Muscle layer of duodenum (tissue), 2 donors: Measurements from ENCODE around the gene CSGALNACT2.
"Not testable (repeated sequence)": the region's sequence is repeated elsewhere in the genome, so short reads cannot be mapped to it uniquely, and the experiment has no call there.

ENCODE experiments used
- H3K27ac ChIP-seq: one replicate; pipeline ENCODE4 v1.7.0; 2013; ENCODE audit warnings: mild to moderate bottlenecking, low read length
- H3K27me3 ChIP-seq: one replicate; pipeline ENCODE4 v1.7.0; 2013; ENCODE audit warnings: low read depth, mild to moderate bottlenecking, control low read depth, low read length
- H3K36me3 ChIP-seq, 2 donors: one replicate each; pipeline ENCODE4 v1.7.0; 2013; ENCODE audit warnings: low read length in 2 of 2, control low read depth in 1 of 2, mild to moderate bottlenecking in 1 of 2; ENCODE audit not compliant: insufficient read depth in 2 of 2, control insufficient read depth in 1 of 2
- H3K4me1 ChIP-seq, 2 donors: one replicate each; pipeline ENCODE4 v1.7.0; 2013; ENCODE audit warnings: low read length in 2 of 2, mild to moderate bottlenecking in 2 of 2, control low read depth in 1 of 2, moderate library complexity in 1 of 2; ENCODE audit not compliant: insufficient read depth in 2 of 2, control insufficient read depth in 1 of 2
- H3K4me3 ChIP-seq, 2 donors: one replicate each; pipeline ENCODE4 v1.7.0; 2013; ENCODE audit warnings: low read length in 2 of 2, low read depth in 1 of 2, mild to moderate bottlenecking in 1 of 2
- H3K9me3 ChIP-seq, 2 donors: one replicate each; pipeline ENCODE4 v1.7.0; 2013; ENCODE audit warnings: low read length in 2 of 2, control low read depth in 1 of 2, mild to moderate bottlenecking in 1 of 2; ENCODE audit not compliant: control insufficient read depth in 1 of 2
- donor health status: healthy.

CSGALNACT2 gene

DNA sequence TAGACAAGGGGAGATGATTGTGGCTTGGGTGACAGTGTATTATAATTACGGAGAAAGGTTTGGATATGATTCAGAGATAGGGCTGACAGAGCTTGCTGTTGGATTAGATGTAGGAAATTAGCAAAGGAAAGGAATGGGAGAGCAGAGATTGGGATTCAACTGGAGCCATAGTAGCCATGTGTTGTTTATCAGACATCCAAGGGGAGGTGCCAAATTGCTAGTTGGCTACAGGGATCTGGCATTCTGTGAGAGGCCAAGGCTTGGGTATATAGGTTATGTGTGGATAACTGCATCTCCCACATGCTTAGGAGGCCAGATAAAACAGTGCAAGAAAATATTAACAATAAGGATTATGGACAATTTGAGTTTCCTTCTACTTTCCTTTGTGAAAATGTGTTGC lies 34.9 kb downstream of the CSGALNACT2 start:
- no peaks in the 10 kb centered on the region for H3K27me3 ChIP-seq
- H3K36me3 ChIP-seq = peaks cover 25 to 56% of the 10 kb centered on the region in 2 donors
- no peak overlapping the region for H3K27ac ChIP-seq
- peaks cover 0 to 10% of the 10 kb centered on the region in 2 donors for H3K4me1 ChIP-seq
- H3K4me3 ChIP-seq = no peak overlapping the region
- H3K9me3 ChIP-seq = no peaks in the 10 kb centered on the region

DNA sequence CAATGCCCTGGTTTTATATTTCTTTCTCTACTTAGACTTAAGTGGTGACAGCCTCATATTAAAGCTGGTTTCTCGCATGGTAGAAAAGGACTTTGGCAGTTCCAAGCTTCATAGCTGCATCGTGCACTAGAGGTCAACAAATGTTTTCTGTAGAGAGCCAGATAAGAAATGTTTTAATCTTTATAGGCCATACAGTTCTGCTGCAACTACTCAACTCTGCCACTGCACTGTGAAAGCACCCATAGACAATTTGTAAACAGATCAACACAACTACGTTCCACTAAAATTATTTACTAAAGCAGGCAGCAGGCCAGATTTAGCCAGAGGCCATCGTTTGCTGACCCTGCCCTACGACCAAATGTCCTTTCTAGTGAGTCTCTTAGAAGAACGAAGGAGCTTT lies 36.7 kb downstream of the CSGALNACT2 start:
- Histone ChIP-seq H3K27ac (no peak overlapping the region), H3K27me3 (no peaks in the 10 kb centered on the region), H3K36me3 (peaks cover 30 to 55% of the 10 kb centered on the region in 2 donors), H3K4me3 (no peak overlapping the region), H3K4me1 (peaks cover 0 to 10% of the 10 kb centered on the region in 2 donors), H3K9me3 (no peaks in the 10 kb centered on the region)

DNA sequence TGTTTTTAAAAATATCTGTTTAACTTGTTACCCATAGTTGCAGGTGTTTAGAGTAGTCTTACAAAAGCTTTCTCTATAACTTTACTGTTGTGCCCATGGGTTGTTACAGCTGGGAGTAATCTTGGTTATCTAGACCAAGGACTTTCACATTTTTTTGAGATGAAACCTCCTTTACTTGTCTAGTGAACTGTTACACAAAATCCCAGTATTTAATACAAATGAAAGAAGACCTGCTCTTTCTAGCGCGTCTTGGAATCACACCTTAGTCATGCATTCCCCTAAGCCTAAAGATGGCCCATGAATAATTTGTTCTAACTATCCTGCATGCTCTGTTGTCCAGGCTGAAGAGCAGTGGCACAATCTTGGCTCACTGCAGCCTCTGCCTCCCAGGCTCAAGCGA lies 38.0 kb downstream of the CSGALNACT2 start:
- Histone ChIP-seq H3K4me1 (peaks cover 0 to 10% of the 10 kb centered on the region in 2 donors), H3K4me3 (no peak overlapping the region), H3K36me3 (peaks cover 39 to 66% of the 10 kb centered on the region in 2 donors), H3K27ac (no peak overlapping the region), H3K27me3 (no peaks in the 10 kb centered on the region), H3K9me3 (no peaks in the 10 kb centered on the region)

DNA sequence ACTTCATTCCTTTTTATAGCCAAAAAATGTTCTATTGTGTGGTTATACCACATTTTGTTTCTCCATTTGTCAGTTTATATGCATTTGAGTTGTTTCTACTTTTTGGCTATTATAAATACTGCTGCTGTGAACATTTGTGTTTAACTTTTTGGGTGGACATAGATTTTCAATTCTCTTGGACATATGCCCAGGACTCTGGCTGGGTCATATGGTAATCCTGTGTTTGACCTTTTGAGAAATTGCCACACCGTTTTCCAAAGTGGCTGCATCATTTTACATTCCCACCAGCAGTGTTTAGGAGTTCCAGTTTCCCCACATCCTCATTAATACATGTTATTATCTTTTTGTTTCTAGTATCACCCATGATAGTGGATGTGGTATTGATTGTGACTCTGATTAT lies 39.4 kb downstream of the CSGALNACT2 start:
- H3K27ac ChIP-seq = no peak overlapping the region
- no peaks in the 10 kb centered on the region for H3K27me3 ChIP-seq
- H3K9me3 ChIP-seq = no peaks in the 10 kb centered on the region
- H3K36me3 ChIP-seq = peaks cover 39 to 57% of the 10 kb centered on the region in 2 donors
- H3K4me1 ChIP-seq = peaks cover 0 to 3% of the 10 kb centered on the region in 2 donors
- no peak overlapping the region for H3K4me3 ChIP-seq

DNA sequence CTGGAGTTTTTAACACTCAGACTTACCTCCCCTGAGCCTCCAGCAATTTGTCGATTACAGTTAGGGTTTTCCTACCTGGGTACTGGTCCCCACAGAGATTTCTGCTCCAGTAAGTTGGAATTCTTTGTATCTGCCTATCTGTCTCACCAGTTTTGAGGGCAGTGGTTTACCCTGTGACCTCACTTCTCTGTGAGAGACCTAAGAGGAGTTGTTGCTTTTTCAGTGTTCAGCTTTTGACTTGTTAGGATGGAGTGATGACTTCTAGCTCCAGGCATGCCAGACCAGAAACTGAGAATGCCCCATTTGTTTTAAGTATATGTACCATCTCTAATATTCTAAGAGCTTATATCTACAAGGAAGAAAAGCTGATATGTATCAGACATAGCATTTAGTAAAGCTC lies 42.9 kb downstream of the CSGALNACT2 start:
- Histone ChIP-seq H3K36me3 (peaks cover 26 to 56% of the 10 kb centered on the region in 2 donors), H3K27me3 (no peaks in the 10 kb centered on the region), H3K27ac (no peak overlapping the region), H3K9me3 (no peaks in the 10 kb centered on the region), H3K4me1 (peaks cover 0 to 3% of the 10 kb centered on the region in 2 donors), H3K4me3 (no peak overlapping the region)

DNA sequence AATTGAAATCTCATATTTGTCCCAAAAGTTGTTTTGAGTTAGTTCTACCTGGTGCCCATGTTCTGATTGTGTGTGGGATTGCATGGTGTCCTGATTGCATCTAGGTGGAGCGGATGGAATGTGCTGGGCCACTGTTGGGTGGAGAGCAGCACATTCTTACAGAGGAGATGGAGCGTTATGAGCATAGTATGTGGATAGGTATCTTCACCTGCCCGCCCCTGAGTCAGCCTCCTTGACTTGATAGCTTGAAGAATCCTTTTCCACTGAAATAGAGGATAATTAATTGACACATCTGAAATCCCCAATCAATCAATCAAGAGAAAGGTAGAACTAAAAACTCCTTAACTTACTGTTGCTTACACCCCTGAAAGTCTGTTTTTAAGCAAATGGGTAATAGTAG lies 45.5 kb downstream of the CSGALNACT2 start:
- not testable (repeated sequence) for H3K9me3 ChIP-seq, H3K27ac ChIP-seq, H3K4me1 ChIP-seq, H3K27me3 ChIP-seq, H3K4me3 ChIP-seq
- H3K36me3 ChIP-seq = peaks cover 13 to 54% of the 10 kb centered on the region in 2 donors

DNA sequence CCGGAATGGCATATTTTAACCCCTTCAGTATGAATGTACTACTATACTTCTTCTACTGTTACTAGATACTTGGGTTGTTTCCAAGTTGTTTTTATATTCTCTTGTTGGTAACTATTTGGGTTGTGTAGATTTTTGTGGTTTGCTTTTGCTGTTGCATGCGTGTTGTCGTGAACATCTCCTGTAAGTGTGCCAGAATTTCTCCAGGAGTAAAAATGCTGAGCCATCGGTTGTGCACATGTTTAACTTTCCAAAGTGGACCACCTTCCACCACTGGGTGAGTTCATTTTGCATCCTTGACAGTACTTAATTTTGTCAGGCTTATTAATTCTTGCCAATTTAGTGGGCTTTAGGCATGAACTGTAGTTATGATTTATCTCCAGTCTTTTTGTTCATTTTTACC lies 47.9 kb downstream of the CSGALNACT2 start:
- no peaks in the 10 kb centered on the region for H3K9me3 ChIP-seq
- peaks cover under 1 to 41% of the 10 kb centered on the region in 2 donors for H3K36me3 ChIP-seq
- no peaks in the 10 kb centered on the region for H3K27me3 ChIP-seq
- no peak overlapping the region for H3K27ac ChIP-seq
- H3K4me3 ChIP-seq = no peak overlapping the region
- peaks cover 0 to 4% of the 10 kb centered on the region in 2 donors for H3K4me1 ChIP-seq

DNA sequence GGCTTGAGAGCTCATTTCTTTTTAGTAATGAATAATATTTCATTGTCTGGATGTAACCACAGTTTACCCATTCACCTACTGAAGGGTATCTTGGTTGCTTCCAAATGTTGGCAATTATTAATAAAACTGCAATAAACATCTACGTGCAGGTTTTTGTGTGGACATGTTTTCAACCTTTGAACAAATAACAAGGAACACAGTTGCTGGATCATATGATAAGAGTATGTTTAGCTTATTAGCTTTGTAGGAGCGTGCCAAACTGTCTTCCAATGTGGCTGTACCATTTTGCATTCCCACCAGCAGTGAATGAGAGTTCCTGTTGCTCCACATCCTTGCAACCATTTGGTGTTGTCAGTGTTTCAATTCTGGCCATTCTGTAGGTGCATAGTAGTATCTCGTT lies 49.0 kb downstream of the CSGALNACT2 start:
- no peaks in the 10 kb centered on the region for H3K9me3 ChIP-seq
- no peak overlapping the region for H3K4me3 ChIP-seq
- H3K27me3 ChIP-seq = no peaks in the 10 kb centered on the region
- peaks cover 0 to 4% of the 10 kb centered on the region in 2 donors for H3K4me1 ChIP-seq
- H3K27ac ChIP-seq = no peak overlapping the region
- H3K36me3 ChIP-seq = peaks cover 0 to 40% of the 10 kb centered on the region in 2 donors

DNA sequence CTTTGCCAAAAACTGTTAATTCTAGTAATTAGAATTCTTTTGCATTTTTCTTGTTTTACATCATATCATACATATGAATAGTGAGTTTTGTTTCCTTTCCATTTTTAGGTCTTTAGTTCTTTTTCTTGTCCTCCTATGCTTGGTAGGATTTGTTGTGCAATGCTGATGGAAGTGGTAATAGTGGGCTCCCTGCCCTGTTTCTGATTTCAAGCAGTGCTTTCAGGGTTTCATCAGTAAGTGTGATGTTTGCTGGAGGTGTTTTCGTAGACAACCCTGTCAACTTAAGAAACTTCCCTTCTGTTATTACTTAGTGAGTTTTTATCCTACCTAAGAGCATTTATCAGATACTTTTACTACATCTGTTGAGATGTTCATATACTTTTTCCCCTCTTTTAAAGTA lies 50.5 kb downstream of the CSGALNACT2 start:
- H3K36me3 ChIP-seq = peaks cover 0 to 31% of the 10 kb centered on the region in 2 donors
- no peak overlapping the region for H3K27ac ChIP-seq
- H3K27me3 ChIP-seq = no peaks in the 10 kb centered on the region
- no peaks in the 10 kb centered on the region for H3K9me3 ChIP-seq
- H3K4me1 ChIP-seq = peaks cover 0 to 4% of the 10 kb centered on the region in 2 donors
- no peak overlapping the region for H3K4me3 ChIP-seq

DNA sequence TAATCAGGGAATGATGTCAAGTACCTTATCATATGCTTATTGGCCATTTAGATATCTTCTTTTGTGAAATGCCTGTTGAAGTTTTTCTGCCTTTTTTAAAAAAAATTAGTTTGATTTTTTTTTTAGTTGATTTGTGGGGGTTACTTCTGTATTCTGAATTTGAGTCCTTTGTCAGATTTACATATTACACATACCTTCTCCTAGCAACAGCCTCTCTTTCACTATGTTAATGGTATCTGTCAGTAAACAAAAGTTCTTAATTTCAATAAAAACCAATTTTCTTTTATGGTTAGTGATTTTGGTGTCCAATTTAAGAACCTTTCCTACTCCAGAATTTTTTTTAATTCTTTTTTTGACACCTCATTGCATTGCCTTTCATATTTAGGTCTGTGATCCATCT lies 52.0 kb downstream of the CSGALNACT2 start:
- no peak overlapping the region for H3K27ac ChIP-seq
- peaks cover 0 to 4% of the 10 kb centered on the region in 2 donors for H3K4me1 ChIP-seq
- no peaks in the 10 kb centered on the region for H3K27me3 ChIP-seq
- no peaks in the 10 kb centered on the region for H3K9me3 ChIP-seq
- no peak overlapping the region for H3K4me3 ChIP-seq
- H3K36me3 ChIP-seq = peaks cover 0 to 25% of the 10 kb centered on the region in 2 donors

DNA sequence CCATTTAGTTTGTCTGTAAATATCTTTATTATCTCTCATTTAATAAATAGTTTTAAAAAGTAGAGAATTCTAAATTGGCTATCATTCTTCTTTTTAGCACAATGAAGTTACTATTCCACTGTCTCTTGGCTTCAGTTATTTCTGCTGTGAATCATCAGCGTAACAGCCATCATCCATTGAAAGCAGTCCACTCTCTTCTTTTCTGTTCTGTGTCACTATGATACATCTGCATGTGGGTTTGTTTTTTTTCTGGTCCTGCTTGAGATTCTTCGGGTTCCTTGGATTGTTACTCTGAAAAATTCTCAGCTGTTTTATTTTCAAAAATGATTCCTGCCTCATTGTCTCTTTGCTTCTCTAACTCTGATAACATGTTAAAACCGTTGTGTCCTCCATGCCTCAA lies 52.5 kb downstream of the CSGALNACT2 start:
- H3K27me3 ChIP-seq = no peaks in the 10 kb centered on the region
- H3K4me3 ChIP-seq = no peak overlapping the region
- H3K9me3 ChIP-seq = no peaks in the 10 kb centered on the region
- peaks cover 0 to 24% of the 10 kb centered on the region in 2 donors for H3K36me3 ChIP-seq
- no peak overlapping the region for H3K27ac ChIP-seq
- peaks cover 0 to 4% of the 10 kb centered on the region in 2 donors for H3K4me1 ChIP-seq

DNA sequence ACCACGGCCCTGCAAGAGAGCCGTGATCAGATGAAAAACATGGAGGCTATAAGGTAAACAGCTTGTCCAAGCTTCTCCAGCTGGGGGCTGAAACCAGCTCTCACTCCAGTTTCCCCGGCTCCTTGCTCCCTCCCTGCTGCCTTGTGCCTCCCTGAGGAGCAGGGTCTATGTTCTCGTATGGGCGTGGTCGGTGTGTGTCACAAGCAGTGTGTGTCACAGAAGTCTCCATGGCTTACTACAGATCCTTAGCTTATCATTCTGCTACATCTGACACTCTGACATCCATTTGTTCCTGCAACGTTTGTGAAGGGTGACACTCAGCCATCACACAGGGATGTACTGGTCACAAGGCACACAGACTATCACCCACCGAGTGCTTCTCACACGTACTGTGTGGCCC lies 54.6 kb downstream of the CSGALNACT2 start:
- peaks cover 0 to 3% of the 10 kb centered on the region in 2 donors for H3K36me3 ChIP-seq
- H3K27ac ChIP-seq = no peak overlapping the region
- no peaks in the 10 kb centered on the region for H3K9me3 ChIP-seq
- H3K4me1 ChIP-seq = peaks cover 0 to 4% of the 10 kb centered on the region in 2 donors
- H3K4me3 ChIP-seq = no peak overlapping the region
- no peaks in the 10 kb centered on the region for H3K27me3 ChIP-seq
